ENCODE results near the gene STX19.

Gene STX19, protein sequence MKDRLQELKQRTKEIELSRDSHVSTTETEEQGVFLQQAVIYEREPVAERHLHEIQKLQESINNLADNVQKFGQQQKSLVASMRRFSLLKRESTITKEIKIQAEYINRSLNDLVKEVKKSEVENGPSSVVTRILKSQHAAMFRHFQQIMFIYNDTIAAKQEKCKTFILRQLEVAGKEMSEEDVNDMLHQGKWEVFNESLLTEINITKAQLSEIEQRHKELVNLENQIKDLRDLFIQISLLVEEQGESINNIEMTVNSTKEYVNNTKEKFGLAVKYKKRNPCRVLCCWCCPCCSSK

DNA sequence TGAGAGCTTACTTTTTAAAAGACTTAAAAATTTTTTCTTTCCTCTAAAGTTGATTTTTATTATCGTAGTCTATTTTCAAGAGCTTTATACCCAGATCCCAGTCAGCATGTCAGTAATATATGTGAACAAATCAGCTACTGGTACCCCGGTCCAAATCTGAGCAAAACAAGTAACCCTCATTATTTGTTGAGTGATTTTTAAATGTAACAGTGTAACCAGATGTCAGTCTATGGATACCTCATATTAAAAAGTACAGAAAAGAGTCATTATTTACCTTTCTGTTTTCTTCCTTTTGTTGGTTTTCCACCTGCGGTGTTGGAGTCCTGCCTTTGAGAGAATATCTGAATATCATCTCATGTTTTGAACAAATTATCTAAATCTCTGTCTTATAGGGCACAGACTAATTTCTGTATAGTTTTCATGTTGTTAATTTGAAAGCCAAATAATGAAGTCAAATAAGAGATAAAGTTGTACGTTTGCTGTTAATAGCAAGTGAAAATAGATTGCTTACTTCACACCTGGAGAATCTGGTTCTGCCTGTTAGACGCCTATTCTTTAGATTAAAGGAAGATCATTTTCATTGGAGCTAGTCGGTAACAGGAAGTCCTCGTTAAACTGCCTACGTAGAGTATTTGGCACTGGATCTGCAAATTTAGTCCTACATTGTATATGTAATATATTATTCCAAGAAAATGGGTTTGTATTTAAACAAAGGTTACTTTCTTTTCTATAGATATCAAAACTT, at the start of gene STX19:
Gene STX19, minus strand, starts transcription at position 505 of the 745 bp plus-strand sequence. CDS start 13,328 bp downstream, outside the sequence.
- FAIRE-seq = no peak
- TF ChIP-seq POLR2A (IDR thresholded peaks at IDR 0.05; ENCODE audit: low read depth, low read length) = no peak

DNA sequence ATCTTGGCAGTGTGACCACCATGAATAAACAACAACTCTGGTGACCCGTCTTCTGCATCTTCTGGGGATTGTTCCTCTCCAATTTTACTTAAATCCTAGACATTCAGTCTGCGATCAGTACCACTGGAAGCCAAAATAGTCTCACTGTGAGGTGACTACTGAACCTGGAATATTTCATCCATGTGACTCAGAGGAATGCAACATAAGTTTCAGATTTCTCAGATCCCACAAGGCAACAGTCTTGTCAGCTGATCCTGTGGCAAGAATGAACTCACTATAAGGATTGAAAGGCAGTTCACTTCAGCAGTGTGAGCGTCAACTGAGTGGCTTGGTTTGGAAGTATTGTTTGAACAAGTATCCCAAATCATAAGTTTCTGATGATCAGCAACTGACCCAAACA, 47.7 kb upstream of the STX19 start:
- no peak for TF ChIP-seq POLR2A (IDR thresholded peaks at IDR 0.05; ENCODE audit: low read depth, low read length)
- peak; percentile 27 for FAIRE-seq
- no peak for DNase-seq (ENCODE audit: insufficient read length, low spot score)

More for the DNA sequence above, at the start of gene STX19:
- no peak for DNase-seq (ENCODE audit: insufficient read length, low spot score)

DNA sequence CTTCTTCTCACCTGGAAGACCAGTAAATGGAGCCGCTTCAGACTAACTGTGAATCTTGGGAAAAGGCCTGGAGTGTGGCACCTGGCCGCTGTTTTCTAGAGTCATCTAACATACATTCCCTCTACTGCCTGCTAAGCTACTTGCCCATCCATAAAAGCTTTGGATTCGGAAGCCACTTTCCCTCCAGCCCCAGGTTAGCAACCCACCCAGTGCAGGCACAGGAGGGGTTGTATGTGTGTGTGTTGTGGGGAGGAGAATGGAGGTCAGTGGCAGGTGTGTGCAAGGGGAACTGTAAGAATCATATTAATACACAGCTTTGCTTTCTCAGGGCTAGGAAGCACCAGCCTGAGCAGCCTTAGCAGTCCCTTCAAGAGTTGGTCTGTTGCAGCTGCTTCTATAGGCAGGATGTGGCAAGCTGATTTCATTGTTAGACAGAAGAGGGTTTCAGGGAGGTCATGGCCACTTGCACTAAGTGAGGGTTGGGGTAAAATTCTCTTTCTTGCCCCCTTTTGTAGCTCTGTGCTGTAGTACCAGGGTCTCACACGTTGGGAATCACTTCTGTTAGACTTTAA, 43.4 kb upstream of the STX19 start:
- no peak for FAIRE-seq
- no peak for DNase-seq (ENCODE audit: insufficient read length, low spot score)

DNA sequence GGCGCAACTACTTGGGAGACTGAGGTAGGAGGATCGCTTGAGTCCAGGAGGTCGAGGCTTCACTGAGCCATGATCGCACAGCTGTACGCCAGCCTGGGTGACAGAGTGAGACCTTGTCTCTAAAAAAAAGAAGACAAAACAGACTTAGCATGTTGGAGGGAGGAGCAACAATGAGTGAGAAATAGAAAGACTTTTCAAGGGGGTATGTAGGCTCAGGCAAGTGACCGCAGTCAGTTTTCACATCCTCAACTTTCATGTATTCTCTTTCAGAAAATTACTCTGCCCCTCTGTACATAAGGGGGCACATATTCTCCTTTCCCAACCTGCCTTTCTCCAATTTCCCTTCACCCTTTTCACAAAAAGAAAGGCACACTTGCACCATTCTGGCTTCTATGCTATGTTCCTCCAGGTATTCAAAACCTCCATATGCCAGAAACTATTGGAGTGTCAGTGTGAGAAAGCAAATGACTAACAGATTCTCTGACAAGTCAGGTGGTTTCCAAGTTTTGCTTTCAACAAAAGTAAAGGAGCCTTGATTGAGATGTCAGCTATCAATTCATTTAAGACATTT, 42.0 kb upstream of the STX19 start:
- FAIRE-seq = no peak
- no peak for TF ChIP-seq POLR2A (IDR thresholded peaks at IDR 0.05; ENCODE audit: low read depth, low read length)
- no peak for DNase-seq (ENCODE audit: insufficient read length, low spot score)

More for the DNA sequence above, 43.4 kb upstream of the STX19 start:
- no peak for TF ChIP-seq POLR2A (IDR thresholded peaks at IDR 0.05; ENCODE audit: low read depth, low read length)

DNA sequence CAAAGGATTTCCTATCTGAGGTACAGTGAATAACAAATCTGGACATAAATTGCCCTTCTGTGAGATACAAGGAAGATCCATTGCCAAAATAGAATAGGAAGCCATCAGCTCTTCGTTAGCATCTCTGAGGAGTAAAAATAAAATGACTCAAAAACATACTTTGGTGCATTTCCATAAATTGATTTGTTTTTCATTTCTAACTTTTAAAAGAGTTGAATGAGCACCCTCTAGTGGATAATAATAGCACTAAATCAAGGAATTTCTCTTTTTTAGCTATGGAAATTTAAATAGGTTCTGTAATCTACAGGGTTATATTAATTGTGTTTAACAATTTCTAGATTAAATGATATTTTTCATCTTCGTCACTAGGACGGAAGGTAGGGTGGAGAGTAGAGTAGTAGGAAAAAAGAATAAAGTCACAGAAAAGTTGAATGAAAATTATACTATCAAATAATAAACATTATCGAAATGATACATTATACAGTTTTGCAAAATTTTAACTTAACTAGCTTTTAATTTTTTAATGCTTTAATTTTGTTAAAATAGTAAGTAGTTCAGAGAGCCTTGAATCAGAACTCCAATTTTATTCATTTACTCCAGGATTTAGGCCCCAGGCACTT, 40.9 kb upstream of the STX19 start:
- FAIRE-seq = peak; percentile 72
- no peak for TF ChIP-seq POLR2A (IDR thresholded peaks at IDR 0.05; ENCODE audit: low read depth, low read length)

DNA sequence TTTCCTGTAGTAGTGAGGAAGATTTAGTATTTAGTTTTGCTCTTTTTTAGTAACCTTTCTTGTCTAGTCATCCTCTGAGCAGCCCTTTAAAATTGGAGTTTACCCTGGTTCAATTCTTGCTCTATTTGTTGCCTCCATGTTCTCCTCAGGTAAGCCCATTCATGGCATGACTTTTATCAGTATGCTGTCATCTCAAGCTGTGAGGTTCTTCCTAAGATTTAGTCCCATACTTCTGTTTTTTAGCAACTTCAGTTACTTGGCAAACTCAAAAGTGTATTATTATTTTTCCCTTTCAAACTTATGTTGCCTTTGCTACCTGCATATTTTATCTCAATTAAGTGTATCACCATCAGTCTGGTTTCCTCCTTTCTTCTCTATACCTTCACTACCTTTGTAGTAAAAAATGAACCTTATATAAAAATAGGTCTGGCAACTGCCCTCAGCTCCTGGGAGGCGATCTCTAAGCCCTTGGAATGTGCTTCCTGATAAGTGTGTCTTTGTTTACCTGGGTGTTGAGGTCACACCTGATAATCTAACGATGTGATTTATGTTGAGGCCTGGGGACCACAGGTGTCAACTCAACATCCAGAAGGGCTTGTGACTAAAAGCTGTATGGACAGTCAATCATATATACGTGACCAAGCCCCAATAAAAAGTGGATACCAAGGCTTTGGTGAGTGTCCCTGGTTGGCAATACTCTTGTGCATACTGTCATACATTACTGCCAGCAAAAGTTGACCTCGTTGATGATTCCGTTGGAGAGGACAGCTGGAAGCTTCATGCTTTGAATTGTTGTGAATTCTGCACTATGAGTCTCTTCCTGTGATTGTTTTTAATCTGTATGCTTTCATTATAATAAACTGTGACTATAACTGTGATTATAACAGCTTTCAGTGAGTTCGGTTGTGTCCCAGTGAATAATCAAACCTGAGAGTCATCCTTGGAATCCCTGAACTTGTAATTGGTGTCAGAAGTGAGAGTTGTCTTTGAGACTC, 38.4 kb upstream of the STX19 start:
- no peak for FAIRE-seq
- DNase-seq (ENCODE audit: insufficient read length, low spot score) = no peak
- TF ChIP-seq POLR2A (IDR thresholded peaks at IDR 0.05; ENCODE audit: low read depth, low read length) = no peak

More for the DNA sequence above, 40.9 kb upstream of the STX19 start:
- DNase-seq (ENCODE audit: insufficient read length, low spot score) = no peak

DNA sequence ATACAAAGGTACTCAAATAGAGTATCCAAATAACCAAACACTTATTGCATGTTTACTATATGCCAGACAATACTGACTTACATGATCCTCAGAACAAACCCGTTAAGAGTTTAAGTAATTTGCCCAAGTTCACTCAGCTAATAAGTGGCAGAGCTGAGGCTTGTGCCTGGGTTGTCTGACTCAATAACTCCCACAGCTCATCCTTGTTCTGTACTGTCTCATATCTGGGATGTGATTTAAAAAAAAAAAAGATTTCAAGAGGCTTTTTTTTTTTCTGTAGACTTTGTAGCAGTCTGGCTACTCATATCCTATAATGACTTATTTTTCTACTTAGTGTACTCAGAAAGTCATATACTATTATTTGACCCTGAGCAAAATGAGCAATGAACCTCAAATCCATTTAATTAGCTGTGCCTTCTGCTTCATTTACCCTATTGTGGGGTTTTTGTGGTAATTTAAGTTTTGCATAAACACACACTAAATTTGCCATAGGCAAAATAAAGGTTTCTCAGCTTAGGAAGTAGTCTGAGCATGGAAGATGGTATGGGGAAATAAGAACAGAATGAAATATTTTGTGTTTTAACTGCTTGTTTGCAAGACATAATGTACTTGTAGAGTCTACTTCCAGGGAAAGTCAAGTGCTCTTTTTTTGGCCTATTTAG, 37.6 kb upstream of the STX19 start:
- DNase-seq (ENCODE audit: insufficient read length, low spot score) (no peak), FAIRE-seq (no peak)
- TF ChIP-seq POLR2A (IDR thresholded peaks at IDR 0.05; ENCODE audit: low read depth, low read length) = no peak

DNA sequence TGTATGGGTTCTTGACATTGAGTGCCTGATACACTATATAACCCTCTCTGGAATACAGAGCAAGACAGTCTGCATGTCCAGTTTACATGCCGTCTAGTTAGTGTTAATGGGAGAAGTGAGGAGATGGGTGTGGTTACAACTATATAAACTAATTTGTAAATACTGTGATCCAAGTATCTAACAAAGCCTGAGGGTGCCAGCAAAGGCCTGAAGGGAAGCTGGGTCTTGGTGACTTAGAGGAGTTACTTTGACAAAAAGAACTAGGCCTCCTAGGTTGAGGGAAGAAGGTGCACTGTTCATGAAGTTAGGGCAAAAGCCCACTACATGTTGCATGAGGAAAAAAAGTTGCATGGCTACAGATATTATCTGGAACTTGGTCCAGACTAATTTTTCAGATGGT, 36.7 kb upstream of the STX19 start:
- FAIRE-seq = no peak
- TF ChIP-seq POLR2A (IDR thresholded peaks at IDR 0.05; ENCODE audit: low read depth, low read length) = no peak

DNA sequence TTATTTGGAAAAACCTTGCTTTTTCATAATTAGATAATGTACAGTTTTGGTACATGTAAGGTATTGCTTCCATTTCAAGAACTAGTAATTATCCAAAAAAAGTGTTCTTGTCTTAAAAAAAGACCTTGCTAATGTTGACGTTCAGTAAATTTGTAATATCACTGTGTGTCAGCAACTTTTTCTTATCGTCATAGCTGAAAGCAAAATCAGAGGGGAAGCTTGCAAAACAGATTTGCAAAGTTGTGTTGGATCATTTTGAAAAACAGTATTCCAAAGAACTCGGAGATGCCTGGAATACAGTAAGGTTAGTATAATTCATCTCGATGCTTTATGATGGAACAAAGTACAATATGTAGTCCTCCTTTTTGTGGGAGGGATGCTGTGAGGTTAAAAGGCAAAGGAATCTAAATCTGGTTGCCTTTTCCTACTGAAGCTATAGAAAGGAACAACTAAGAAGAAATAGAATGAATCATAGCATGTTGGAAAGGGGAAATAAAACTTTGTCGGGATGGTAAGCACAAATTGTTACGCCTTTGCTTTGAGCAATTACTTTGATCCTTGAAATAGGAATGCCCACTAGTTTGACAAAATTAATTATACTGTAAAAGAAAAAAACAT, 36.0 kb upstream of the STX19 start:
- no peak for TF ChIP-seq POLR2A (IDR thresholded peaks at IDR 0.05; ENCODE audit: low read depth, low read length)
- DNase-seq (ENCODE audit: insufficient read length, low spot score) (no peak), FAIRE-seq (no peak)

More for the DNA sequence above, 36.7 kb upstream of the STX19 start:
- no peak for DNase-seq (ENCODE audit: insufficient read length, low spot score)

DNA sequence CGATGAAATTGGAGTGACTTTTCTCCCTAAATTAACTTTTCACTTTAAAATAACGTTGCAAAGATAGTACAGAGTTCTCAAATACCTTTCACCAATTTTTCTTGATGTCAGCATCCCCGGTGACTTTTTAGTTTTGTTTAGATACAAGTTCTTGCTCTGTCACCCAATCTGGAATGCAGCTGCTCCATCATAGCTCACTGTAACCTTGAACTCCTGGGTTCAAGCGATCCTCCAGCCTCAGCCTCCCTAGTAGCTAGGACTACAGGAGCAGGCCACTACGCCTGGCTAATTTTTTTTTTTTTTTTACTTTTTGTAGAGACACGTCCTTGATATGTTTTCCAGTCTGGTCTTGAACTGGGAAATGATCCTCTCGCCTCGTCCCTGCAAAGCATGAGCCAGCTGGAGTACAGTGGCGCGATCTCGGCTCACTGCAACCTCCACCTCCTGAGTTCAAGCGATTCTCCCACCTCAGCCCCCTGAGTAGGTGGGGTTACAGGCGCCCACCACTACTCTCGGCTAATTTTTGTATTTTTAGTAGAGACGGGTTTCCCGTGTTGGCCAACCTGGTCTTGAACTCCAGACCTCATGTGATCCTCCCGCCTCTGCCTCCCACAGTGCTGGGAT, 35.2 kb upstream of the STX19 start:
- DNase-seq (ENCODE audit: insufficient read length, low spot score) (no peak), FAIRE-seq (no peak)
- TF ChIP-seq POLR2A (IDR thresholded peaks at IDR 0.05; ENCODE audit: low read depth, low read length) = no peak

Measured in H54 (cell line).